ENCODE data around the gene ZBTB7A. TPM values are rescaled to one million over a fixed set of nuclear protein-coding genes. Genes with fewer than 3 reads are reported as not detected.

The ZBTB7A gene
- total and polyA plus RNA-seq, 2 of the 4 experiments (the other 2 are of a cell fraction), result 3.2 to 10.3 TPM

- TF ChIP-seq MAZ (IDR thresholded peaks at IDR 0.05; ENCODE audit: borderline replicate concordance, low read depth, low read length) (no peak), NFE2L2 (IDR thresholded peaks at IDR 0.05; ENCODE audit: low read depth, low read length) (no peak)
Measured at GRCh38 chr19:4077800-4078684, 11.3 kb upstream of the ZBTB7A start (continued).

GRCh38 chr19:4077007-4077374, 10.3 kb upstream of the ZBTB7A start:
- no TSS peak for BruUV-seq (replicated peaks)
- no peak overlapping the region; the same call in 1 of the 2 replicates for H3K23ac ChIP-seq (ENCODE audit: low read depth, low read length)
- H2BK20ac ChIP-seq (ENCODE audit: low read depth, low read length), result 0 out of 2 replicates have a peak overlapping the region, but pooled peaks have one; percentile 5
- H2AK9ac ChIP-seq (replicated peaks; ENCODE audit: low read depth, low read length, poor library complexity), result no peak overlapping the region
- no peak overlapping the region for H2BK15ac ChIP-seq (ENCODE audit: low read depth, low read length)
- DNase-seq, result no peak
- no peaks in the 10 kb centered on the region for H4K20me1 ChIP-seq (ENCODE audit: insufficient read depth, low read length)
- ATAC-seq (ENCODE audit: low read depth), result no peak
- CTCF ChIA-PET, result no interaction called here
- no peak overlapping the region for H4K5ac ChIP-seq (ENCODE audit: low read depth, low read length)
- 0 out of 2 replicates have a peak overlapping the region, but pooled peaks have one; percentile 90 for H3K4ac ChIP-seq (ENCODE audit: low read depth, low read length)
- no peak overlapping the region for H3K4me3 ChIP-seq (ENCODE audit: insufficient read depth, low read depth, low read length)
- H2BK120ac ChIP-seq (ENCODE audit: low read depth, low read length), result no peak overlapping the region
- no peak overlapping the region for H3K14ac ChIP-seq (replicated peaks; ENCODE audit: low read depth, low read length)
- H4K8ac ChIP-seq (ENCODE audit: low read depth in 2 of 2, low read length in 2 of 2), result peak overlapping the region; percentile 70 to 94; a peak in 2 of 4 replicates
- POLR2A ChIA-PET (ENCODE audit: unreplicated experiment), result interaction anchor here (0.5 kb wide), 1 partner anchor 38 kb away, joined by 3 read pairs; no protein-coding TSS in a partner anchor
- no peak overlapping the region for H3K9ac ChIP-seq (ENCODE audit: low read depth, low read length)
- peak overlapping the region; percentile 74; the same call in 1 of the 2 replicates for H2AK5ac ChIP-seq (ENCODE audit: low read depth, low read length)
- H3K9me3 ChIP-seq (ENCODE audit: control insufficient read depth, insufficient read depth, low read length), result no peaks in the 10 kb centered on the region
- H3K4me1 ChIP-seq (ENCODE audit: control insufficient read depth, insufficient read depth, low read length), result peaks cover 6% of the 10 kb centered on the region
- no peak overlapping the region for H3K27ac ChIP-seq (ENCODE audit: insufficient read depth, low read length)
- H3K79me1 ChIP-seq (ENCODE audit: low read depth in 1 of 2, low read length in 2 of 2), result no peaks in the 10 kb centered on the region
- H4K91ac ChIP-seq (ENCODE audit: insufficient read depth, low read depth, low read length), result no peak overlapping the region
- H3K18ac ChIP-seq (ENCODE audit: low read depth, low read length), result no peak overlapping the region
- H3K56ac ChIP-seq (ENCODE audit: extremely low read depth, insufficient read depth, low read length), result no peak overlapping the region
- TF ChIP-seq ELK1 (IDR thresholded peaks at IDR 0.05; ENCODE audit: borderline replicate concordance, low read depth, low read length), result no peak
- no peak for TF ChIP-seq MAZ (IDR thresholded peaks at IDR 0.05; ENCODE audit: borderline replicate concordance, low read depth, low read length)
- no peak for TF ChIP-seq BHLHE40 (IDR thresholded peaks at IDR 0.05; ENCODE audit: low read depth, low read length)
- TF ChIP-seq RAD21 (IDR thresholded peaks at IDR 0.05; ENCODE audit: low read length), result no peak
- TF ChIP-seq CHD1 (IDR thresholded peaks at IDR 0.05; ENCODE audit: low read depth, low read length), result no peak
- no peaks in the 10 kb centered on the region for H3K27me3 ChIP-seq (ENCODE audit: control insufficient read depth, insufficient read depth, low read length)
- 80% methylated on average over 1 of the region's 3 CpGs; no CpG with 5 or more reads in 1 of the 2 experiments for WGBS, 2 experiments (ENCODE audit: extremely low coverage in 2 of 2, insufficient read length in 1 of 2)
- H2BK5ac ChIP-seq (ENCODE audit: low read depth, low read length, poor library complexity, severe bottlenecking), result no peak overlapping the region
- in situ Hi-C loops (cut with MboI; ENCODE audit: low sequenced_read_pairs) (no loop called here), dilution Hi-C loops (cut with HindIII; ENCODE audit: low sequenced_read_pairs, unreplicated experiment) (no loop called here), intact Hi-C loops (cut with micrococcal nuclease) (no loop called here)
- no peaks in the 10 kb centered on the region for H3K36me3 ChIP-seq (ENCODE audit: control insufficient read depth, insufficient read depth, low read length)
- H3K4me2 ChIP-seq (ENCODE audit: low read depth, low read length), result no peak overlapping the region
- peak overlapping the region; percentile 18 for H2AFZ ChIP-seq (replicated peaks; ENCODE audit: low read length, poor library complexity)
- H3K9me1 ChIP-seq (ENCODE audit: insufficient read depth, low read length), result peaks cover 3% of the 10 kb centered on the region
